Cardiac muscle cell (in vitro differentiated cells and primary cell): ENCODE results near the gene NLRP4. TPM values are rescaled to one million over a fixed set of nuclear protein-coding genes. Genes with fewer than 3 reads are reported as not detected.
"Not testable (repeated sequence)": the region's sequence is repeated elsewhere in the genome, so short reads cannot be mapped to it uniquely, and the experiment has no call there.

Experiments
- DNase-seq, 2 donors: peaks; one replicate each; pipeline versions ENCODE4 v3.0.0 to v3.0.0-alpha.2; 2010 to 2017; ENCODE audit warnings: low read depth in 1 of 2, low spot score in 1 of 2
- H3K27ac ChIP-seq: fragments of 200-600 bp; sonication (generic); 2 replicates; pipeline ENCODE4 v1.5.1; 2016
- H3K27me3 ChIP-seq: fragments of 200-600 bp; sonication (generic); 2 replicates; pipeline ENCODE4 v1.6.0; 2016; ENCODE audit warnings: control low read depth
- H3K36me3 ChIP-seq: fragments of 200-600 bp; sonication (generic); 2 replicates; pipeline ENCODE4 v1.5.1; 2016; ENCODE audit warnings: control low read depth
- H3K4me1 ChIP-seq: fragments of 200-600 bp; sonication (generic); 2 replicates; pipeline ENCODE4 v1.8.1; 2017; ENCODE audit warnings: low read depth, mild to moderate bottlenecking, mixed run types
- H3K4me3 ChIP-seq: fragments of 200-600 bp; sonication (generic); 2 replicates; pipeline ENCODE4 v1.5.1; 2016; ENCODE audit warnings: mild to moderate bottlenecking
- H3K9me3 ChIP-seq: fragments of 200-600 bp; sonication (generic); 2 replicates; pipeline ENCODE4 v1.5.1; 2017; ENCODE audit warnings: low read depth, mild to moderate bottlenecking, control low read depth
- CTCF ChIP-seq: IDR thresholded peaks from 2 replicates; pipeline ENCODE4 v1.5.1; 2012; ENCODE audit warnings: low read depth, mild to moderate bottlenecking, low read length
- polyA plus RNA-seq: library from polyadenylated mRNA; unstranded; fragments of >200 nt; fragmentation: Nextera tagmentation; extraction: Ambion mirVana; gene quantifications from 2 replicates; pipeline ENCODE4 v1.2.1, GENCODE V29; 2016
- total RNA-seq: library from RNA; depleted of rRNA; stranded (reverse); fragments of >200 nt; gene quantifications from 2 replicates; pipeline ENCODE4 v1.2.3, GENCODE V29; 2016

The NLRP4 gene
- total and polyA plus RNA-seq, 2 experiments from 2014 or later = not detected

- Histone ChIP-seq H3K27me3 (no peaks in the 10 kb centered on the region), H3K4me3 (no peak overlapping the region), H3K4me1 (no peaks in the 10 kb centered on the region), H3K27ac (no peak overlapping the region), H3K36me3 (no peaks in the 10 kb centered on the region), H3K9me3 (no peaks in the 10 kb centered on the region)
- no peak for DNase-seq
- TF ChIP-seq CTCF = no peak
Observed at GRCh38 chr19:55927991-55928390, 91.7 kb downstream of the NLRP4 start.

DNA sequence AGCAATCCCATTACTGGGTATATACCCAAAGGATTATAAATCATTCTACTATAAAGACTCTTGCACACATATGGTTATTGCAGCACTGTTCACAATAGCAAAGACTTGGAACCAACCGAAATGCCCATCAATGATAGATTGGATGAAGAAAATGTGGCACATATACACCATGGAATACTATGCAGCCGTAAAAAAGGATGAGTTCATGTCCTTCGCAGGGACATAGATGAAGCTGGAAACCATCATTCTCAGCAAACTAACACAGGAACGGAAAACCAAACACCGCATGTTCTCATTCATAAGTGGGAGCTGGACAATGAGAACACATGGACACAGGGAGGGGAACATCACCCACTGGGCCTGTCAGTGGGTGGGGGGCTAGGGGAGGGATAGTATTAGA is 92.9 kb downstream of the NLRP4 start:
- not testable (repeated sequence) for H3K4me1 ChIP-seq, H3K27ac ChIP-seq, H3K27me3 ChIP-seq, H3K36me3 ChIP-seq, H3K9me3 ChIP-seq, DNase-seq, H3K4me3 ChIP-seq

DNA sequence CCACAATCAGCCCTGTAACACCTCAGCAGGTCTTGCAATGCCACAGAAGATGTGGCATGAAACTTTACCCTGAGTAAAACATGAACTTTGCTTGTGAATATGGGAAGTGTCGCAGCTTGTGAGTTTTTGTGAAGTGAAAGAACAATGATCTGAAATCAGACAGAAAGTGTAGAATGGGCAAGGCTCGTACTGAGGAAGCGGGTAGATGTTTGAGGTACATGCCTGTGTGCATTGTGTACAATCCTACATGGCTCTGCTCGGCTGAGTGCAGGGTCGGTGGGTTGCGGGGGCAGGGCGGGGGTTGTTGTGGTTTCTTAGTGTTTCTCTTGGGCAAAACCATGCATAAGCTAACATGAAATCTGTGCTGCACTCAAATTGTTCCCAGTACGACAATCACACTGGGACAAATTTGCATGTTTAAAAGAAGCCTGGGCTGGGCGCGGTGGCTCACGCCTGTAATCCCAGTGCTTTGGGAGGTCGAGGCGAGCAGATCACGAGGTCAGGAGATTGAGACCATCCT is 94.7 kb downstream of the NLRP4 start:
- H3K4me3 ChIP-seq = no peak overlapping the region
- no peak for TF ChIP-seq CTCF
- no peak for DNase-seq
- no peaks in the 10 kb centered on the region for H3K9me3 ChIP-seq
- H3K27ac ChIP-seq = no peak overlapping the region
- no peaks in the 10 kb centered on the region for H3K4me1 ChIP-seq
- no peaks in the 10 kb centered on the region for H3K27me3 ChIP-seq
- H3K36me3 ChIP-seq = no peaks in the 10 kb centered on the region

Other genes with a start within 250 kb of the NLRP4 start
- gene FIZ1, start 237.0 kb upstream of the NLRP4 start, total RNA-seq = 12.8 and 13.6 TPM in 2 replicates
- gene FIZ1, start 237.0 kb upstream of the NLRP4 start, polyA plus RNA-seq = 18.7 and 25.3 TPM in 2 replicates
- 26.5 and 29.1 TPM in 2 replicates for gene ZNF524, start 236.3 kb upstream of the NLRP4 start, total RNA-seq
- 15.9 and 17.3 TPM in 2 replicates for gene ZNF524, start 236.3 kb upstream of the NLRP4 start, polyA plus RNA-seq
- gene ZNF865, start 230.9 kb upstream of the NLRP4 start, total RNA-seq = 7.1 and 11.2 TPM in 2 replicates
- gene ZNF865, start 230.9 kb upstream of the NLRP4 start, polyA plus RNA-seq = 1.9 and 2.6 TPM in 2 replicates
- 15.1 and 15.4 TPM in 2 replicates for gene ZNF784, start 212.0 kb upstream of the NLRP4 start, total RNA-seq
- gene ZNF784, start 212.0 kb upstream of the NLRP4 start, polyA plus RNA-seq = 13.3 and 14.0 TPM in 2 replicates
- 78.4 and 84.9 TPM in 2 replicates for gene ZNF580, start 195.5 kb upstream of the NLRP4 start, total RNA-seq
- gene ZNF580, start 195.5 kb upstream of the NLRP4 start, polyA plus RNA-seq = 104 and 124 TPM in 2 replicates
- gene ZNF581, start 192.9 kb upstream of the NLRP4 start, total RNA-seq = 28.4 and 42.0 TPM in 2 replicates
- gene ZNF581, start 192.9 kb upstream of the NLRP4 start, polyA plus RNA-seq = 22.3 and 28.7 TPM in 2 replicates
- gene CCDC106, start 188.3 kb upstream of the NLRP4 start, total RNA-seq = 42.4 and 49.2 TPM in 2 replicates
- 40.6 and 43.5 TPM in 2 replicates for gene CCDC106, start 188.3 kb upstream of the NLRP4 start, polyA plus RNA-seq
- gene U2AF2, start 181.5 kb upstream of the NLRP4 start, total RNA-seq = 170 and 187 TPM in 2 replicates
- gene U2AF2, start 181.5 kb upstream of the NLRP4 start, polyA plus RNA-seq = 13.4 and 16.3 TPM in 2 replicates
- gene EPN1, start 161.3 kb upstream of the NLRP4 start, total RNA-seq = 144 and 164 TPM in 2 replicates
- 151 and 173 TPM in 2 replicates for gene EPN1, start 161.3 kb upstream of the NLRP4 start, polyA plus RNA-seq
- gene NLRP9, start 98.1 kb upstream of the NLRP4 start, total RNA-seq = not detected in 2 replicates
- not detected in 2 replicates for gene NLRP9, start 98.1 kb upstream of the NLRP4 start, polyA plus RNA-seq
- not detected in 2 replicates for gene RFPL4A, start 77.4 kb upstream of the NLRP4 start, total RNA-seq
- gene RFPL4A, start 77.4 kb upstream of the NLRP4 start, polyA plus RNA-seq = not detected in 2 replicates
- gene RFPL4AL1, start 67.4 kb upstream of the NLRP4 start, total RNA-seq = not detected in 2 replicates
- not detected in 2 replicates for gene RFPL4AL1, start 67.4 kb upstream of the NLRP4 start, polyA plus RNA-seq
- not detected in 2 replicates for gene NLRP11, start 4.5 kb upstream of the NLRP4 start, total RNA-seq
- gene NLRP11, start 4.5 kb upstream of the NLRP4 start, polyA plus RNA-seq = not detected in 2 replicates
- gene NLRP13, start 95.8 kb downstream of the NLRP4 start, total RNA-seq = not detected in 2 replicates
- gene NLRP13, start 95.8 kb downstream of the NLRP4 start, polyA plus RNA-seq = not detected in 2 replicates
- not detected in 2 replicates for gene NLRP8, start 111.3 kb downstream of the NLRP4 start, total RNA-seq
- gene NLRP8, start 111.3 kb downstream of the NLRP4 start, polyA plus RNA-seq = not detected in 2 replicates
- not detected in 2 replicates for gene NLRP5, start 150.2 kb downstream of the NLRP4 start, total RNA-seq
- gene NLRP5, start 150.2 kb downstream of the NLRP4 start, polyA plus RNA-seq = not detected in 2 replicates